Aorta (tissue), 5 donors: Measurements from ENCODE around the gene ODC1. TPM values are rescaled to one million over a fixed set of nuclear protein-coding genes. Genes with fewer than 3 reads are reported as not detected.

Source experiments
- ATAC-seq: fragments of 200-7000 bp; cut with Tn5 transposase; one replicate; pipeline ENCODE4 v1.9.1; 2022; ENCODE audit warnings: moderate library complexity; ENCODE audit not compliant: low FRiP score
- DNase-seq, 2 donors: peaks; one replicate each; pipeline ENCODE4 v3.0.0-alpha.2; 2020
- H3K27ac ChIP-seq, 2 donors: one replicate each; pipeline ENCODE4 v1.5.1; 2013; ENCODE audit warnings: low read length in 2 of 2, mild to moderate bottlenecking in 2 of 2, moderate library complexity in 2 of 2, control low read depth in 1 of 2, inconsistent platforms in 1 of 2, low read depth in 1 of 2
- H3K27me3 ChIP-seq, 2 donors: one replicate each; pipeline ENCODE4 v1.6.1; 2013; ENCODE audit warnings: control low read depth in 1 of 2, low read length in 1 of 2, mild to moderate bottlenecking in 1 of 2, moderate library complexity in 1 of 2; ENCODE audit not compliant: insufficient read depth in 2 of 2, control insufficient read depth in 1 of 2
- H3K36me3 ChIP-seq, 2 donors: one replicate each; pipeline ENCODE4 v1.6.1; 2013; ENCODE audit warnings: control low read depth in 1 of 2, low read length in 1 of 2, mild to moderate bottlenecking in 1 of 2; ENCODE audit not compliant: insufficient read depth in 2 of 2, control insufficient read depth in 1 of 2
- H3K4me1 ChIP-seq, 2 donors: one replicate each; pipeline ENCODE4 v1.6.1; 2013; ENCODE audit warnings: low read length in 2 of 2, control low read depth in 1 of 2, mild to moderate bottlenecking in 1 of 2, moderate library complexity in 1 of 2; ENCODE audit not compliant: insufficient read depth in 2 of 2, control insufficient read depth in 1 of 2
- H3K4me3 ChIP-seq, 2 donors: one replicate each; pipeline ENCODE4 v1.5.1; 2013; ENCODE audit warnings: low read length in 2 of 2, control low read depth in 1 of 2, mild to moderate bottlenecking in 1 of 2
- H3K9me3 ChIP-seq: one replicate; pipeline ENCODE4 v1.6.1; 2013; ENCODE audit warnings: mild to moderate bottlenecking, low read length; ENCODE audit not compliant: control insufficient read depth
- WGBS, 2 donors: extraction: QIAGEN DNeasy Blood & Tissue Kit; methylation state at CpG; one replicate each; pipeline ENCODE4 v1.1.7; 2013; 5-methylcytosine and 5-hydroxymethylcytosine counted together
- intact Hi-C, 2 donors: fragments of 100-400 bp; cut with DNase I; formaldehyde crosslinking; loops; one replicate each; pipeline versions ENCODE4 v1.14.2 to v1.15.0; 2022
- polyA plus RNA-seq, 2 donors: library from polyadenylated mRNA; stranded (reverse); fragments of 200-250 nt; gene quantifications; one replicate each; pipeline ENCODE4 v1.2.3, GENCODE V29; 2013
- total RNA-seq, 2 donors: library from RNA; stranded (reverse); fragmentation: NEBNext Ultra II Directional; extraction: Animal tissue kit (Norgen Biotek cat#: 25700); gene quantifications; one replicate each; pipeline ENCODE4 v1.2.1, GENCODE V29; 2021
- donor health status: healthy with polysubstance abuse.
- donor health status: Bipolar disorder and iron deficiency.
- donor health status: DM: no; HTN: no; CAD: no.
- donor health status: DM: no; HTN: no; CAD: no.
- donor health status: DM: yes; HTN: yes; CAD: no.

ODC1 gene
- total and polyA plus RNA-seq, 4 donors = 21.3 to 46.1 (median 38.7) TPM

DNA sequence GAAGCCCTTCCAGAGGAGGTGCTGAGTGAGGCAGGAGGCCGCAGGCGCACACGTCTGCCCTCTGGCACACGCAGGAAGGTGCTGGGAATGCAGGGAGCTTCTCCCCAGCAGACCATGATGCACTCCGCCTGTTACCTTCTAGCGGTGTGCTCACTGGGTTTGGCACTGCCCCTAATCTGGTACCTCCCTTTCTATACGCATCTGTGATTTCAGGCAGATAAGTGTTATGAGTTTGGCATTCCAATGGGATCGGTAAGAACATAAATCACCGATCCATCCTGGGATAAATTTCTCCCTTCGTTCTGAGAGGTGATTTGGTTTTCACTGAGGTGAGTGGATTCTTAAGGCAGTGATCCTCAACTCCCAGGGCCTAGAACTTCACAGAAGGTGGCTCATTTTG lies 34.6 kb downstream of the ODC1 start:
- Histone ChIP-seq H3K27ac (no peak overlapping the region), H3K27me3 (no peaks in the 10 kb centered on the region), H3K36me3 (no peaks in the 10 kb centered on the region), H3K4me1 (no peaks in the 10 kb centered on the region), H3K4me3 (no peak overlapping the region), H3K9me3 (no peaks in the 10 kb centered on the region)
- ATAC-seq (no peak), DNase-seq (no peak)
- 85 to 87% methylated on average over 10 of the region's 10 CpGs for WGBS, 2 donors
- intact Hi-C loops = no loop called here

DNA sequence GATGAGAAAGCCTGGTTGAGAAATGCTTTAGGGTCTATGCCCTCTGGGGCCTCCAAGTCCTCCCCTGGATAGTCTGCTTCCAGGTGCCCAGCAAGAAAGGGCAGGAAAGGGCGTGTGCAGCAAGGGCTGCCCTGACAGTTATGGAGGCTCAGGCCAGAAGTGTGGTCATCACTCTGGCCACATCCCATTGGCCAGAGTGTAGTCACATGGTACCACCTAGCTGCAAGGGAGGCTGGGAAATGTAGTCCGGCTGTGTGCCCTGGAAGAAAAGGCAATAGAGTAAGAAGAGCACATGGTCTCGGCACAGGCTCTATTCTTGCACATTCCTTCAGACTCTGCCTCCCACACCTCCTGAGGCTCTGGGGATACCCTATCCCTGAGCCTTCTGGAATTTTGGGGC lies 35.7 kb downstream of the ODC1 start:
- ATAC-seq = no peak
- DNase-seq = no peak
- H3K27ac ChIP-seq = no peak overlapping the region

DNA sequence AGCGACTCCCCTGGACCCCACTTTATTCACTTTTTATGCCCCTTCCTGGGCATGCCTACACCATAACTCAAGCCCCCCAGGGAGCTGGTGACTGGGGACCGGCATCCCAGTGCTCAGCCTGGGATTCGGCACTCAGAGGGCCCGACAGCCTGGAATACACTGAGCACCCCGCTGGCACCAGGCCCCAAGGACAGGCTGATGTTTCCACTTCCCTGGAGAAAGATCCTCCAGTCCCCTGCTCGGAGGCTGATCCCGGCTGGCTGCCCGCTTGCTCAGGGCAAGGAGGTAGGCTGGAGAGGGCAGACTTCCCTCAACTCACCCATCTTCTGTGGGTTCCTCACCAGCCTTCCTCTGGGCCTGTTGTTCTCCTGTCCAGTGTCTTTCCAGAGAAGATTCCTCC lies 36.6 kb downstream of the ODC1 start:
- no peak for ATAC-seq
- Histone ChIP-seq H3K9me3 (no peaks in the 10 kb centered on the region), H3K27me3 (no peaks in the 10 kb centered on the region), H3K4me1 (peaks cover 0 to under 1% of the 10 kb centered on the region in 2 donors), H3K27ac (no peak overlapping the region), H3K36me3 (no peaks in the 10 kb centered on the region), H3K4me3 (no peak overlapping the region)
- no peak for DNase-seq
- 90 to 97% methylated on average over 8 of the region's 8 CpGs for WGBS, 2 donors
- intact Hi-C loops = no loop called here

More for the DNA sequence above, 35.7 kb downstream of the ODC1 start:
- Histone ChIP-seq H3K9me3 (no peaks in the 10 kb centered on the region), H3K36me3 (no peaks in the 10 kb centered on the region), H3K4me3 (no peak overlapping the region), H3K27me3 (no peaks in the 10 kb centered on the region), H3K4me1 (no peaks in the 10 kb centered on the region)
- WGBS, 2 donors = 94 to 99% methylated on average over 3 of the region's 3 CpGs
- intact Hi-C loops = no loop called here

DNA sequence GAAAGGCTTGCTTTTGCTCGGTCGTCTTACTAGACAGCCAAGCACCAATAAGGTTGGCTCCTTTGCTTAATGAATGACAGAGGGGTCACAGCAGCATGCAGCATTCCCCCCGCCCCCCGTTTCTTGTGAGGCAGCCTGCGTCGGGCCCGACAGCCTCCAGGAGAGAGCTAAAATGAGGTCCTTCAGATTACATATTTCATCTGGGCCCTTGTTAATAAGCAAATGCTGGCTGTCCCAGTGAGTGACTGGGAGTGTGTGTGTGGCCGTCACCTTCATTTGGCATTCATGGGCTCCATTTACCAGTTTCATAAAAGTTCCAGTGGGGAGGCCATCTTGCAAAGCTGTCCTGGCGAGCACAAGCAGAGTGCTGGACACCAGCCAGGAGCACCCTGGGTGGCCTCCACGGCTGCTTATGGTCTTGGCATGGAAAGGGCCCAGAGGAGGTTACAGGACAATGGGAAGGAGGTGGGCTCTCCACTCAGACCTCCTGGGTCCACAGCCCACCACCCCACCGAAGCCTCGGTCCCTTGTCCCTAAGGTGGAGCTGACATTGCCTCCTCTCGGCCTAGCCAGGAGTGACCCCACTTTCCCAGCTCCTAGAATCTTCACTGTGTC lies 37.2 kb downstream of the ODC1 start:
- Histone ChIP-seq H3K27ac (no peak overlapping the region), H3K9me3 (no peaks in the 10 kb centered on the region), H3K4me1 (peaks cover 0 to 4% of the 10 kb centered on the region in 2 donors), H3K36me3 (no peaks in the 10 kb centered on the region), H3K27me3 (no peaks in the 10 kb centered on the region), H3K4me3 (no peak overlapping the region)
- intact Hi-C loops = no loop called here
- no peak for ATAC-seq
- 87 to 88% methylated on average over 13 of the region's 13 CpGs for WGBS, 2 donors
- DNase-seq = no peak

GRCh38 chr2:10410001-10410822 lies 37.9 kb downstream of the ODC1 start:
- 90 to 93% methylated on average over 14 of the region's 14 CpGs for whole genome bisulfite sequencing, 2 donors
- Histone ChIP-seq H3K4me3 (no peak overlapping the region), H3K9me3 (no peaks in the 10 kb centered on the region), H3K4me1 (peaks cover 0 to 4% of the 10 kb centered on the region in 2 donors), H3K36me3 (no peaks in the 10 kb centered on the region), H3K27me3 (no peaks in the 10 kb centered on the region), H3K27ac (no peak overlapping the region)
- intact Hi-C loops = no loop called here
- no peak for ATAC-seq
- DNase-seq = no peak

DNA sequence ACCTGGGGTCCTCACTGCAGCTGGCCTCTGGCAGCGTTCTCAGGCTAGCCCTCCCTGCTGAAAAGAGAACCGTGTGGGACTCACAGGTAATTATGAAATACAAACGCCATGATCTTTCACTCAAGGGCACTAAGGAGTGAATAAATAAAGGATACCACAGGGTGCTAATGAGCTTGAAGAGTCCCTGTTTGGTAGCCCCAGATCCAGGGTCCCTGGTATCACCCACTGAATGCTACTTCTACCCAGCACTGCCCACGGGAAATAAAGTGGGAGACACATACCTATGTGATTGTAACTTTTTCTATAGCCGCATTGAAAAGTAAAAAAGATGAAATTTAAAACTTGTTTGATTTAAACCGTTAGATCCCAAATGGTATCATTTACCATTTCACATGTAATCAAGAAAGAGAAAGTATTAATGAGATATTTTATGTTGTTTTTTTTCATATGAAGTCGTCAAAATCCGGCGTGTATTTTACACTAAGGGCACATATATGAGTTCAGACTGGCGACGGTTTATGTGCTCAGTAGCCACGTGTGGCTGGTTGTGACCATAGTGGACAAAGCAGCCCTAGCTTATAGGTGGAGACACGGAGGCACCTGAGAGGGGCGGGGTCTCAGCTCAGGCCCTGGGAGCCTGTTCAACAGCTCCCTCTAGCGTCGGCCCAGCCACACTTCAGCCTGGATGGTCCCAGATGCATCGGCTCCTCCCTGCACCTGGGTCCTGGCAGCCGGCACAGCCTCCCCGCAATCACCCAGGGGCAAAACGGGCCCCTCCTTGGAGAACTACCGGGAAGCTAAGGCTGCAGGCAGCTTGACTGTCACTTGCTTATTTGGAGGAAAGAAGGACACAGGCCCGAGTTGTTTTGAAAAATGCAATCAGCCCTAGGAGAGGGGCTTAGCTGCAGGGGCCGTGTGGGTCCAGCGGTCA lies 39.2 kb downstream of the ODC1 start:
- DNase-seq = peak; percentile 79 to 89
- Histone ChIP-seq H3K27me3 (no peaks in the 10 kb centered on the region), H3K4me1 (peaks cover 0 to 4% of the 10 kb centered on the region in 2 donors), H3K36me3 (no peaks in the 10 kb centered on the region), H3K4me3 (no peak overlapping the region), H3K27ac (no peak overlapping the region), H3K9me3 (no peaks in the 10 kb centered on the region)
- ATAC-seq = peak; percentile 76
- intact Hi-C loops = loop anchor here (2.0 to 5.0 kb wide), 3 partner anchors 38 to 284 kb away; partner anchors contain the start of genes HPCAL1 (in 1 of the 2) and ODC1 (in 1 of the 2)
- WGBS, 2 donors = 39 to 45% methylated on average over 24 of the region's 24 CpGs

DNA sequence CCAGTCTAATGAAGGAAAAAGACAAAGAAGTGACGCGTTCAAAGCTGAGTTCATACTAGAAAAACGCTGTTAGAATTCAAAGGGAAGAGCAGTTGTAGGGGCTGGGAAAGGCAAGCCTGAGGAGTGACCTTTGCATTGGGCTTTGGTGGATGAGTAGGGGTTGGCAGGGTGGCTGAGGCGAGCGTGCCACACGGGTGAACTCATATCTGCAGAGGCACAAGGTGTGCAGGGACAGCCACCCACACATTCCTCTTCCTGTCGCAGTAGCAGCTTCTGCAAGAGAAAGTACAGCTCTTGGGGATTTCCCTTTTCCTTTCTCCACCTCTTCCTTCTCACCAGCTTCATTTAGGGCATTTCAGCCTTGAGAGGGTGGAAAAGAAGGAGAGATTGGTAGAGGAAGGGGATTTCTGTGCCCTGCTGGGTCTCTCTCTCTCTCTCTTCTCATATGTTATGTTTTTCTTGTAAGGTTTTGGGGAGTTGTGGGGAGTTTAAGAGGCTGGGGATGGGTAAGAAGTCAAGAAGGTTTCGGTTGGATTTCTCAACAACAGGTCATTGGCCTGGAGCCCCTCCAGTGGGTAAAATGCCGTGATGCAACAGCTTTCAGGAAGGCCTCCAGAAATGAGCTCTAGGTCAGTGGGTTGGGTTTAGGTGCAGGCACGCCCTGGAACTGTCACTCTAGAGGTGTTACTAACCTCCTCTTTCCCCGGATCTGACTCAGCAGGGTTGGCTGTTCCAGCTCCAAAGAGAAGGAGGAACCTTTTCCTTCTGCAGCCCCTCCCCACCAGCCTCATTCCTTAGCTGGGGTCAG lies 40.1 kb downstream of the ODC1 start:
- H3K4me3 ChIP-seq = no peak overlapping the region
- H3K36me3 ChIP-seq = no peaks in the 10 kb centered on the region
- 76 to 80% methylated on average over 11 of the region's 11 CpGs for WGBS, 2 donors
- H3K27ac ChIP-seq = no peak overlapping the region
- ATAC-seq = peak; percentile 25
- DNase-seq = no peak
- intact Hi-C loops = loop anchor here (2.0 to 5.0 kb wide), 4 partner anchors 39 to 287 kb away; partner anchors contain the start of genes HPCAL1 (in 1 of the 2) and ODC1 (in 1 of the 2)
- no peaks in the 10 kb centered on the region for H3K27me3 ChIP-seq
- no peaks in the 10 kb centered on the region for H3K9me3 ChIP-seq
- H3K4me1 ChIP-seq = peaks cover 0 to 4% of the 10 kb centered on the region in 2 donors

- no peaks in the 10 kb centered on the region for H3K9me3 ChIP-seq
- no peaks in the 10 kb centered on the region for H3K36me3 ChIP-seq
- no peak overlapping the region for H3K27ac ChIP-seq
- ATAC-seq (no peak), DNase-seq (no peak)
- 90 to 91% methylated on average over 4 of the region's 4 CpGs for WGBS, 2 donors
- H3K4me3 ChIP-seq = no peak overlapping the region
- H3K4me1 ChIP-seq = peaks cover 0 to 4% of the 10 kb centered on the region in 2 donors
- no peaks in the 10 kb centered on the region for H3K27me3 ChIP-seq
- intact Hi-C loops = loop anchor here (2.0 to 5.0 kb wide), 3 partner anchors 40 to 287 kb away; partner anchors contain the start of genes HPCAL1 (in 1 of the 2) and ODC1 (in 1 of the 2)
These were observed 40.7 kb downstream of the ODC1 start for GRCh38 chr2:10407432-10407831.
